SK-N-SH (cell line): ENCODE data around the gene THSD8. TPM values are rescaled to one million over a fixed set of nuclear protein-coding genes. Genes with fewer than 3 reads are reported as not detected.

Source experiments
- CTCF ChIA-PET: fragments of 300-600, 350-600 bp; formaldehyde crosslinking; extraction: SDS; loops from one replicate; lab custom pipeline; 2021; lab: Yijun Ruan, JAX
- POLR2A ChIA-PET: fragments of 350-600 bp; sonication (Branson Sonifier 250); formaldehyde crosslinking; extraction: SDS; loops from one replicate; lab custom pipeline; 2020; ENCODE audit warnings: antibody characterized with exemption, inconsistent platforms; lab: Yijun Ruan, JAX
- DNase-seq: peaks from one replicate; pipeline ENCODE4 v3.0.0; 2012
- H2AFZ ChIP-seq: fragments of 200-600 bp; sonication (generic); 2 replicates; pipeline ENCODE4 v1.8.1; 2016; ENCODE audit warnings: antibody characterized with exemption, mild to moderate bottlenecking, low read depth
- H3F3A ChIP-seq: fragments of 200-600 bp; sonication (generic); replicated peaks from 2 replicates; pipeline ENCODE3; 2016; ENCODE audit warnings: antibody characterized with exemption, mild to moderate bottlenecking; ENCODE audit not compliant: insufficient read depth
- H3K27ac ChIP-seq, 2 experiments: fragments of 200-500 bp in 1 of 2; fragments of 200-600 bp in 1 of 2; sonication (Bioruptor generic) in 1 of 2; sonication (generic), shearing (Covaris generic) in 1 of 2; 2 replicates each; pipeline versions ENCODE4 v1.5.1 to v1.6.1; 2014 to 2016; ENCODE audit warnings: low read depth in 2 of 2, inconsistent platforms in 1 of 2, low read length in 1 of 2, mild to moderate bottlenecking in 1 of 2, mixed read lengths in 1 of 2
- H3K27me3 ChIP-seq: fragments of 200-600 bp; sonication (generic), shearing (Covaris generic); 2 replicates; pipeline ENCODE4 v1.6.1; 2016; ENCODE audit warnings: mixed run types; ENCODE audit not compliant: insufficient read depth
- H3K36me3 ChIP-seq, 2 experiments: fragments of 200-500 bp in 1 of 2; fragments of 200-600 bp in 1 of 2; sonication (Bioruptor generic) in 1 of 2; sonication (generic) in 1 of 2; replicated peaks in 1 of 2; 2 replicates each; pipeline versions ENCODE3 to v1.5.1; 2014 to 2016; ENCODE audit warnings: low read length in 1 of 2, mild to moderate bottlenecking in 1 of 2; ENCODE audit not compliant: insufficient read depth in 2 of 2, control insufficient read depth in 1 of 2
- H3K4me1 ChIP-seq, 2 experiments: fragments of 200-500 bp in 1 of 2; fragments of 200-600 bp in 1 of 2; sonication (Bioruptor generic) in 1 of 2; sonication (generic), shearing (Covaris generic) in 1 of 2; 2 replicates each; pipeline versions ENCODE4 v1.5.1 to v1.6.1; 2014 to 2016; ENCODE audit warnings: low read depth in 1 of 2, low read length in 1 of 2, mixed run types in 1 of 2; ENCODE audit not compliant: insufficient read depth in 2 of 2, control insufficient read depth in 1 of 2
- H3K4me2 ChIP-seq: fragments of 200-600 bp; sonication (generic), shearing (Covaris generic); 2 replicates; pipeline ENCODE4 v1.6.1; 2017; ENCODE audit warnings: mixed run types
- H3K4me3 ChIP-seq, 2 experiments: fragments of 200-500 bp in 1 of 2; fragments of 200-600 bp in 1 of 2; sonication (Bioruptor generic) in 1 of 2; sonication (generic), shearing (Covaris generic) in 1 of 2; 2 replicates each; pipeline versions ENCODE4 v1.5.1 to v1.8.1; 2014 to 2016; ENCODE audit warnings: low read depth in 2 of 2, inconsistent platforms in 1 of 2, low read length in 1 of 2, mild to moderate bottlenecking in 1 of 2, mixed read lengths in 1 of 2, moderate library complexity in 1 of 2
- H3K79me2 ChIP-seq: fragments of 200-600 bp; sonication (generic); 2 replicates; pipeline ENCODE4 v1.8.1; 2017; ENCODE audit warnings: mild to moderate bottlenecking; ENCODE audit not compliant: insufficient read depth
- H3K9ac ChIP-seq: fragments of 200-600 bp; sonication (generic); 2 replicates; pipeline ENCODE4 v1.6.1; 2017; ENCODE audit warnings: mixed run types
- H3K9me2 ChIP-seq: fragments of 200-600 bp; sonication (generic); 2 replicates; pipeline ENCODE4 v1.6.1; 2017; ENCODE audit warnings: mixed run types
- H3K9me3 ChIP-seq: fragments of 200-600 bp; sonication (generic); 2 replicates; pipeline ENCODE4 v1.6.1; 2017; ENCODE audit warnings: mixed run types, mild to moderate bottlenecking, moderate library complexity
- H4K20me1 ChIP-seq: fragments of 200-600 bp; sonication (generic); 2 replicates; pipeline ENCODE4 v1.6.1; 2017; ENCODE audit warnings: mild to moderate bottlenecking, mixed run types; ENCODE audit not compliant: insufficient read depth
- CTCF ChIP-seq: fragments of 200-600 bp; sonication (generic); IDR thresholded peaks from 2 replicates; pipeline ENCODE4 v1.6.1; 2017; ENCODE audit warnings: antibody characterized with exemption, mild to moderate bottlenecking, moderate library complexity
- ELF1 ChIP-seq: IDR thresholded peaks from 2 replicates; pipeline ENCODE4 v1.4.0; 2012
- FOSL2 ChIP-seq: IDR thresholded peaks from 2 replicates; pipeline ENCODE4 v1.4.0; 2012; ENCODE audit warnings: low read depth, mild to moderate bottlenecking, moderate library complexity, borderline replicate concordance
- FOXM1 ChIP-seq: IDR thresholded peaks from 2 replicates; pipeline ENCODE4 v1.4.0; 2012; ENCODE audit warnings: low read depth, mild to moderate bottlenecking
- GABPA ChIP-seq: IDR thresholded peaks from 2 replicates; pipeline ENCODE4 v1.4.0; 2012; ENCODE audit warnings: low read depth, mild to moderate bottlenecking
- GATA2 ChIP-seq: sonication (generic); formaldehyde crosslinking; IDR thresholded peaks from 2 replicates; pipeline ENCODE4 v1.5.0; 2020; ENCODE audit warnings: mild to moderate bottlenecking, missing genetic modification reagents
- JUND ChIP-seq: IDR thresholded peaks from 2 replicates; pipeline ENCODE4 v1.4.0; 2012
- MEF2A ChIP-seq: IDR thresholded peaks from 2 replicates; pipeline ENCODE4 v1.4.0; 2012; ENCODE audit warnings: low read depth, borderline replicate concordance
- NFIC ChIP-seq: IDR thresholded peaks from 2 replicates; pipeline ENCODE4 v1.4.0; 2012; ENCODE audit warnings: borderline replicate concordance
- NRF1 ChIP-seq: IDR thresholded peaks from 2 replicates; pipeline ENCODE4 v1.6.1; 2012; ENCODE audit warnings: low read depth, mild to moderate bottlenecking, low read length
- PBX3 ChIP-seq: IDR thresholded peaks from 2 replicates; pipeline ENCODE4; 2012
- POLR2AphosphoS5 ChIP-seq: IDR thresholded peaks from 2 replicates; pipeline ENCODE4 v1.6.1; 2012; ENCODE audit warnings: low read depth, low read length
- RAD21 ChIP-seq: IDR thresholded peaks from 2 replicates; pipeline ENCODE4 v1.6.1; 2012; ENCODE audit warnings: mild to moderate bottlenecking, low read length
- RXRA ChIP-seq: IDR thresholded peaks from 2 replicates; pipeline ENCODE4 v1.4.0; 2012; ENCODE audit warnings: low read depth, mild to moderate bottlenecking, borderline replicate concordance
- SMC3 ChIP-seq: IDR thresholded peaks from 2 replicates; pipeline ENCODE4 v1.6.1; 2012; ENCODE audit warnings: low read depth, low read length, improper control_type of control experiment
- TAF1 ChIP-seq: IDR thresholded peaks from 2 replicates; pipeline ENCODE4 v1.6.1; 2012; ENCODE audit warnings: low read depth, mild to moderate bottlenecking, low read length, moderate library complexity, borderline replicate concordance
- WGBS: methylation state at CpG from one replicate; pipeline ENCODE4 v1.1.6; 2017; ENCODE audit warnings: low lambda C conversion rate; 5-methylcytosine and 5-hydroxymethylcytosine counted together
- polyA plus RNA-seq, 3 experiments: library from polyadenylated mRNA; depleted of rRNA; stranded (reverse); fragments of >200 nt; gene quantifications; 2 replicates each; pipeline ENCODE4 v1.2.3, GENCODE V29; 2012
- TF ChIP-seq, protein P1 (sequence below): IDR thresholded peaks from 2 replicates; pipeline ENCODE4 v1.4.0; 2012; ENCODE audit warnings: low read depth

The THSD8 gene
- polyA plus RNA-seq, 1 of the 3 experiments (the other 2 are of a cell fraction): not detected

GRCh38 chr19:12837225-12837624 lies 35.4 kb downstream of the THSD8 start:
- no peak overlapping the region for H3K4me2 ChIP-seq
- H3K4me1 ChIP-seq: peaks cover 5 to 58% of the 10 kb centered on the region in 2 experiments; a peak in 2 of 4 replicates
- CTCF ChIA-PET: interaction anchor here (0.5 to 3.1 kb wide), 11 partner anchors 11 to 310 kb away, joined by 3 to 18 read pairs (median 4); partner anchors contain the start of gene RNASEH2A
- no peak overlapping the region for H3K4me3 ChIP-seq
- H2AFZ ChIP-seq: no peak overlapping the region
- no peak overlapping the region for H3K27ac ChIP-seq
- no peaks in the 10 kb centered on the region for H4K20me1 ChIP-seq
- TF ChIP-seq GABPA (no peak), MEF2A (no peak), FOSL2 (no peak), ELF1 (no peak), NRF1 (no peak), POLR2AphosphoS5 (no peak), RAD21 (no peak), GATA2 (CRISPR knock-in tag) (no peak), SMC3 (no peak), TAF1 (no peak), RXRA (no peak), FOXM1 (no peak), CTCF (no peak), PBX3 (no peak), NFIC (no peak), JUND (no peak)
- TF ChIP-seq, protein P1, sequence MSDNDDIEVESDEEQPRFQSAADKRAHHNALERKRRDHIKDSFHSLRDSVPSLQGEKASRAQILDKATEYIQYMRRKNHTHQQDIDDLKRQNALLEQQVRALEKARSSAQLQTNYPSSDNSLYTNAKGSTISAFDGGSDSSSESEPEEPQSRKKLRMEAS: no peak
- TF ChIP-seq, all 33 proteins: peak for 0
- Histone ChIP-seq H3K9me2 (no peaks in the 10 kb centered on the region), H3K9me3 (no peaks in the 10 kb centered on the region), H3K9ac (no peak overlapping the region), H3K36me3 (no peaks in the 10 kb centered on the region), H3F3A (peaks cover 36% of the 10 kb centered on the region), H3K79me2 (no peaks in the 10 kb centered on the region), H3K27me3 (no peaks in the 10 kb centered on the region)
- DNase-seq: no peak
- POLR2A ChIA-PET: interaction anchor here (1.1 to 1.3 kb wide), 2 partner anchors 8 to 35 kb away, joined by 3 read pairs; partner anchors contain the start of gene THSD8
- 79% methylated on average over 4 of the region's 4 CpGs for WGBS
